ENCODE data around the gene HOXB7.

The HOXB7 gene

GRCh38 chr17:48621410-48622392 is 10.9 kb upstream of the HOXB7 start:
- Histone ChIP-seq H3K4me2 (no peak overlapping the region), H3K4me3 (IDR thresholded peaks at IDR 0.05; ENCODE audit: insufficient read depth, low read depth, low read length) (no peak overlapping the region), H3K9ac (no peak overlapping the region), H3K79me2 (ENCODE audit: insufficient read depth, low read depth) (no peaks in the 10 kb centered on the region), H3K27me3 (ENCODE audit: insufficient read depth, low read depth) (peaks cover 72% of the 10 kb centered on the region), H4K20me1 (ENCODE audit: insufficient read depth) (no peaks in the 10 kb centered on the region), H3K4me1 (ENCODE audit: low read depth, poor library complexity, severe bottlenecking) (peaks cover 15% of the 10 kb centered on the region), H3K27ac (no peak overlapping the region), H2AFZ (ENCODE audit: low read depth) (no peak overlapping the region), H3K36me3 (ENCODE audit: insufficient read depth) (no peaks in the 10 kb centered on the region)
- no peak for TF ChIP-seq CTCF (conservative IDR thresholded peaks at IDR 0.05; ENCODE audit: low read depth, low read length)

GRCh38 chr17:48620461-48621139 is 9.8 kb upstream of the HOXB7 start:
- H3K4me1 ChIP-seq (ENCODE audit: low read depth, poor library complexity, severe bottlenecking), result peaks cover 15% of the 10 kb centered on the region
- H4K20me1 ChIP-seq (ENCODE audit: insufficient read depth), result no peaks in the 10 kb centered on the region
- H3K27ac ChIP-seq, result no peak overlapping the region
- no peak overlapping the region for H3K9ac ChIP-seq
- H3K4me2 ChIP-seq, result no peak overlapping the region
- H3K36me3 ChIP-seq (ENCODE audit: insufficient read depth), result no peaks in the 10 kb centered on the region
- H3K27me3 ChIP-seq (ENCODE audit: insufficient read depth, low read depth), result peaks cover 83% of the 10 kb centered on the region
- H3K4me3 ChIP-seq (IDR thresholded peaks at IDR 0.05; ENCODE audit: insufficient read depth, low read depth, low read length), result no peak overlapping the region
- TF ChIP-seq CTCF (conservative IDR thresholded peaks at IDR 0.05; ENCODE audit: low read depth, low read length), result no peak
- no peak overlapping the region for H2AFZ ChIP-seq (ENCODE audit: low read depth)
- H3K79me2 ChIP-seq (ENCODE audit: insufficient read depth, low read depth), result no peaks in the 10 kb centered on the region

- Histone ChIP-seq H3K9ac (no peak overlapping the region), H3K79me2 (ENCODE audit: insufficient read depth, low read depth) (no peaks in the 10 kb centered on the region), H3K4me3 (IDR thresholded peaks at IDR 0.05; ENCODE audit: insufficient read depth, low read depth, low read length) (no peak overlapping the region), H4K20me1 (ENCODE audit: insufficient read depth) (no peaks in the 10 kb centered on the region), H3K4me1 (ENCODE audit: low read depth, poor library complexity, severe bottlenecking) (peaks cover 15% of the 10 kb centered on the region), H3K4me2 (no peak overlapping the region), H3K27ac (no peak overlapping the region), H3K27me3 (ENCODE audit: insufficient read depth, low read depth) (peaks cover 82% of the 10 kb centered on the region), H3K36me3 (ENCODE audit: insufficient read depth) (no peaks in the 10 kb centered on the region), H2AFZ (ENCODE audit: low read depth) (no peak overlapping the region)
- TF ChIP-seq CTCF (conservative IDR thresholded peaks at IDR 0.05; ENCODE audit: low read depth, low read length), result no peak
These were observed 9.1 kb upstream of the HOXB7 start for GRCh38 chr17:48619826-48620449.

GRCh38 chr17:48618256-48618896 is 7.6 kb upstream of the HOXB7 start:
- no peaks in the 10 kb centered on the region for H4K20me1 ChIP-seq (ENCODE audit: insufficient read depth)
- H3K9ac ChIP-seq, result no peak overlapping the region
- no peak overlapping the region for H3K4me3 ChIP-seq (IDR thresholded peaks at IDR 0.05; ENCODE audit: insufficient read depth, low read depth, low read length)
- H3K27ac ChIP-seq, result no peak overlapping the region
- H3K27me3 ChIP-seq (ENCODE audit: insufficient read depth, low read depth), result peaks cover 81% of the 10 kb centered on the region
- H3K4me2 ChIP-seq, result peak overlapping the region; percentile 53; the same call in 1 of the 2 replicates
- H3K36me3 ChIP-seq (ENCODE audit: insufficient read depth), result no peaks in the 10 kb centered on the region
- H2AFZ ChIP-seq (ENCODE audit: low read depth), result no peak overlapping the region
- TF ChIP-seq CTCF (conservative IDR thresholded peaks at IDR 0.05; ENCODE audit: low read depth, low read length), result peak; percentile 95
- peaks cover 15% of the 10 kb centered on the region for H3K4me1 ChIP-seq (ENCODE audit: low read depth, poor library complexity, severe bottlenecking)
- H3K79me2 ChIP-seq (ENCODE audit: insufficient read depth, low read depth), result no peaks in the 10 kb centered on the region
